IMR-90 (cell line): Measurements from ENCODE around the gene PCDHGA3. TPM values are rescaled to one million over a fixed set of nuclear protein-coding genes. Genes with fewer than 3 reads are reported as not detected.

Experiments
- ATAC-seq: fragments of 200-7000 bp; cut with Tn5 transposase; 2 replicates; pipeline ENCODE4 v1.9.1; 2020; ENCODE audit warnings: low read depth, mild to moderate bottlenecking, moderate library complexity
- BruUV-seq: library from RNA; stranded (reverse); fragments of 400-500 nt; replicated peaks from 2 replicates; lab custom pipeline; 2021; lab: Mats Ljungman, UMichigan
- CTCF ChIA-PET: fragments of 300-600 bp; formaldehyde crosslinking; extraction: SDS; loops from one replicate; lab custom pipeline; 2021; ENCODE audit warnings: antibody characterized with exemption; lab: Yijun Ruan, JAX
- POLR2A ChIA-PET: fragments of 300-600 bp; sonication (Branson Sonifier 250); formaldehyde crosslinking; loops from one replicate; lab custom pipeline; 2022; ENCODE audit warnings: antibody characterized with exemption; ENCODE audit not compliant: unreplicated experiment; lab: Charles Lee
- DNase-seq: peaks from one replicate; pipeline ENCODE4 v3.0.0; 2013
- H2AFZ ChIP-seq: replicated peaks from 2 replicates; pipeline ENCODE3; 2013; ENCODE audit warnings: low read length, mild to moderate bottlenecking; ENCODE audit not compliant: poor library complexity
- H2AK5ac ChIP-seq: 2 replicates; pipeline ENCODE4 v1.6.1; 2013; ENCODE audit warnings: low read depth, low read length, inconsistent platforms
- H2AK9ac ChIP-seq: replicated peaks from 2 replicates; pipeline ENCODE3; 2013; ENCODE audit warnings: mild to moderate bottlenecking, low read depth, low read length, moderate library complexity; ENCODE audit not compliant: poor library complexity
- H2BK120ac ChIP-seq: 2 replicates; pipeline ENCODE4 v1.6.1; 2013; ENCODE audit warnings: low read depth, low read length, inconsistent platforms
- H2BK15ac ChIP-seq: 3 replicates; pipeline ENCODE4 v1.6.1; 2013; ENCODE audit warnings: low read depth, low read length, inconsistent platforms
- H2BK20ac ChIP-seq: 2 replicates; pipeline ENCODE4 v1.6.1; 2013; ENCODE audit warnings: low read depth, mild to moderate bottlenecking, inconsistent platforms, low read length, moderate library complexity
- H2BK5ac ChIP-seq: 2 replicates; pipeline ENCODE4 v1.6.1; 2013; ENCODE audit warnings: mild to moderate bottlenecking, low read depth, low read length, inconsistent platforms; ENCODE audit not compliant: poor library complexity, severe bottlenecking
- H3K14ac ChIP-seq: replicated peaks from 2 replicates; pipeline ENCODE4 v1.6.1; 2013; ENCODE audit warnings: low read depth, low read length, inconsistent platforms
- H3K18ac ChIP-seq: 2 replicates; pipeline ENCODE4 v1.6.1; 2013; ENCODE audit warnings: low read depth, low read length, control low read depth
- H3K23ac ChIP-seq: 2 replicates; pipeline ENCODE4 v1.6.1; 2013; ENCODE audit warnings: low read depth, low read length, inconsistent platforms
- H3K27ac ChIP-seq: 2 replicates; pipeline ENCODE4 v1.5.1; 2013; ENCODE audit warnings: mild to moderate bottlenecking, control low read depth, low read length; ENCODE audit not compliant: insufficient read depth
- H3K27me3 ChIP-seq: 2 replicates; pipeline ENCODE4 v1.6.1; 2013; ENCODE audit warnings: low read length; ENCODE audit not compliant: control insufficient read depth, insufficient read depth
- H3K36me3 ChIP-seq: 2 replicates; pipeline ENCODE4 v1.6.1; 2013; ENCODE audit warnings: low read length, mixed read lengths; ENCODE audit not compliant: control insufficient read depth, insufficient read depth
- H3K4ac ChIP-seq: 2 replicates; pipeline ENCODE4 v1.6.1; 2013; ENCODE audit warnings: low read depth, low read length, inconsistent platforms
- H3K4me1 ChIP-seq: 2 replicates; pipeline ENCODE4 v1.6.1; 2013; ENCODE audit warnings: low read length, mixed read lengths; ENCODE audit not compliant: control insufficient read depth, insufficient read depth
- H3K4me2 ChIP-seq: 2 replicates; pipeline ENCODE4 v1.6.1; 2013; ENCODE audit warnings: low read depth, mild to moderate bottlenecking, control low read depth, low read length, moderate library complexity
- H3K4me3 ChIP-seq: 2 replicates; pipeline ENCODE4 v1.5.1; 2013; ENCODE audit warnings: low read depth, mild to moderate bottlenecking, control low read depth, low read length, moderate library complexity; ENCODE audit not compliant: insufficient read depth
- H3K56ac ChIP-seq: 2 replicates; pipeline ENCODE4 v1.6.1; 2013; ENCODE audit warnings: low read length, inconsistent platforms; ENCODE audit not compliant: insufficient read depth; ENCODE audit errors: extremely low read depth
- H3K79me1 ChIP-seq, 2 experiments: 2 replicates each; pipeline ENCODE4 v1.6.1; 2013; ENCODE audit warnings: low read length in 2 of 2, inconsistent platforms in 1 of 2, low read depth in 1 of 2
- H3K9ac ChIP-seq: 2 replicates; pipeline ENCODE4 v1.6.1; 2013; ENCODE audit warnings: low read depth, low read length, control low read depth
- H3K9me1 ChIP-seq: 2 replicates; pipeline ENCODE4 v1.6.1; 2013; ENCODE audit warnings: low read length, inconsistent platforms; ENCODE audit not compliant: insufficient read depth
- H3K9me3 ChIP-seq: 2 replicates; pipeline ENCODE4 v1.6.1; 2013; ENCODE audit warnings: low read length; ENCODE audit not compliant: control insufficient read depth, insufficient read depth
- H4K20me1 ChIP-seq: 2 replicates; pipeline ENCODE4 v1.6.1; 2013; ENCODE audit warnings: low read length, inconsistent platforms; ENCODE audit not compliant: insufficient read depth
- H4K5ac ChIP-seq: 2 replicates; pipeline ENCODE4 v1.6.1; 2013; ENCODE audit warnings: mild to moderate bottlenecking, low read depth, low read length, control low read depth
- H4K8ac ChIP-seq, 2 experiments: 2 replicates each; pipeline ENCODE4 v1.6.1; 2013; ENCODE audit warnings: low read depth in 2 of 2, low read length in 2 of 2, control low read depth in 1 of 2, inconsistent platforms in 1 of 2
- H4K91ac ChIP-seq: 2 replicates; pipeline ENCODE4 v1.6.1; 2013; ENCODE audit warnings: low read depth, low read length, inconsistent platforms; ENCODE audit not compliant: insufficient read depth
- MAZ ChIP-seq: IDR thresholded peaks from 2 replicates; pipeline ENCODE4 v1.6.1; 2012; ENCODE audit warnings: low read depth, mild to moderate bottlenecking, low read length, improper control_type of control experiment, moderate library complexity, borderline replicate concordance
- POLR2A ChIP-seq: IDR thresholded peaks from 2 replicates; pipeline ENCODE4 v1.6.1; 2012; ENCODE audit warnings: mild to moderate bottlenecking, low read depth, low read length
- RAD21 ChIP-seq: IDR thresholded peaks from 2 replicates; pipeline ENCODE4 v1.6.1; 2012; ENCODE audit warnings: low read length, improper control_type of control experiment
- RCOR1 ChIP-seq: IDR thresholded peaks from 2 replicates; pipeline ENCODE4 v1.6.1; 2012; ENCODE audit warnings: mild to moderate bottlenecking, low read length, improper control_type of control experiment; ENCODE audit not compliant: insufficient replicate concordance
- WGBS, 2 experiments: methylation state at CpG; one replicate each; pipeline versions ENCODE4 v1.1.5 to v1.1.7; 2013; ENCODE audit warnings: missing lambda C conversion rate in 2 of 2; ENCODE audit not compliant: insufficient read length in 1 of 2; ENCODE audit errors: extremely low coverage in 2 of 2; 5-methylcytosine and 5-hydroxymethylcytosine counted together
- dilution Hi-C: fragments of 300-500 bp; cut with HindIII; formaldehyde crosslinking; loops from one replicate; pipeline ENCODE4 v1.14.3; 2018; ENCODE audit warnings: low sequenced_read_pairs; ENCODE audit not compliant: unreplicated experiment
- in situ Hi-C: fragments of 300-500 bp; cut with MboI; formaldehyde crosslinking; loops from 3 replicates; pipeline ENCODE4 v1.14.3; 2019; ENCODE audit warnings: low sequenced_read_pairs, inconsistent platforms, mixed read lengths
- intact Hi-C: fragments of 100-400 bp; cut with micrococcal nuclease; formaldehyde crosslinking; loops from 2 replicates; pipeline ENCODE4 v1.10.0; 2022
- polyA plus RNA-seq, 3 experiments: library from polyadenylated mRNA; depleted of rRNA; stranded (reverse); fragments of >200 nt; gene quantifications; 2 replicates each; pipeline ENCODE4 v1.2.3, GENCODE V29; 2012; ENCODE audit warnings: low replicate concordance in 1 of 3
- total RNA-seq: library from RNA; depleted of rRNA; stranded (reverse); fragments of >200 nt; gene quantifications from 2 replicates; pipeline ENCODE4 v1.2.3, GENCODE V29; 2012

The PCDHGA3 gene
- total and polyA plus RNA-seq, 2 of the 4 experiments (the other 2 are of a cell fraction) = 1.4 to 1.6 TPM

GRCh38 chr5:141389153-141390042, 45.8 kb downstream of the PCDHGA3 start:
- WGBS, 2 experiments = 44% methylated on average over 60 of the region's 77 CpGs; no CpG with 5 or more reads in 1 of the 2 experiments
- ATAC-seq (no peak), DNase-seq (no peak)
- Histone ChIP-seq H3K27ac (no peak overlapping the region), H3K9me1 (no peaks in the 10 kb centered on the region), H3K4me3 (no peak overlapping the region), H3K4me1 (peaks cover 1% of the 10 kb centered on the region; the same call in 1 of the 2 replicates), H2BK20ac (no peak overlapping the region), H3K9ac (no peak overlapping the region), H3K4ac (no peak overlapping the region), H2AK5ac (no peak overlapping the region), H2BK5ac (no peak overlapping the region), H3K79me1 (peaks cover 7% of the 10 kb centered on the region in 2 experiments; a peak in 3 of 4 replicates), H3K23ac (no peak overlapping the region), H2AK9ac (no peak overlapping the region), H2BK120ac (no peak overlapping the region), H4K8ac (no peak overlapping the region), H3K9me3 (peaks cover 53% of the 10 kb centered on the region), H4K91ac (no peak overlapping the region), H3K56ac (no peak overlapping the region), H3K14ac (no peak overlapping the region), H4K5ac (no peak overlapping the region), H4K20me1 (no peaks in the 10 kb centered on the region), H2AFZ (no peak overlapping the region), H3K18ac (no peak overlapping the region), H3K27me3 (no peaks in the 10 kb centered on the region), H3K4me2 (no peak overlapping the region), H2BK15ac (no peak overlapping the region), H3K36me3 (peaks cover 20% of the 10 kb centered on the region)
- POLR2A ChIA-PET = no interaction called here
- dilution Hi-C loops = no loop called here
- in situ Hi-C loops = no loop called here
- no TSS peak for BruUV-seq
- CTCF ChIA-PET = no interaction called here
- intact Hi-C loops = no loop called here
- TF ChIP-seq MAZ = no peak
- no peak for TF ChIP-seq POLR2A
- no peak for TF ChIP-seq RAD21
- no peak for TF ChIP-seq RCOR1
